ENCODE measurements around the gene STAU1. TPM values are rescaled to one million over a fixed set of nuclear protein-coding genes. Genes with fewer than 3 reads are reported as not detected.
A peak's percentile ranks its signal among the peaks of the same experiment; 100 is the strongest.

Gene STAU1
- total RNA-seq, 1 donor from 2014 or later, result 96.0 TPM

DNA sequence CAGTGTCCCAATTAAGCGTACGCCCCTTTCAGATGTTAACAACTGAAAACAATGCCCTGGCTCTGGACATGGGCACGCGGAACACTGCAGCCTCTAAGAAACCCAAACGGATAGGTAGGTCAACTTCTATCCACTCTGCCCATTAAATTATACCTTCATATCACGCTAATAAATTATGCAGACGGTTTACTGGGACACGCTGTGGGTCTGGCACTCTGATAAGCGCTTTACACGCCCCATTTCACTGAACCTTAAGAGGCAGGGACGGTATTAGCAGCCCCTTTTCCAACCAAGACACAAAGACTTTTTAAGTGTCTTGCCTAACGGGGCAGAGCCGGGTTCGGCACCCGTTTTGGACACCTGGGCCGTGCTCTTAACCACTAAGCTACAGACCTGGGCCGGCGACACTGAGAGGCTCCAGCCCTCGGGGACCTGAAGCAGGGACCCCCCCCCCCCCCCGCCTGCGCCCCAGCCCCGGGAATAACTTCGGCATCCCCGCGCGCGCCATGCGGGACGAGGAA lies 744 bp downstream of the STAU1 start:
- Histone ChIP-seq H3K9me3 (ENCODE audit: low read depth) (no peaks in the 10 kb centered on the region), H3K27me3 (no peaks in the 10 kb centered on the region), H3K27ac (peak overlapping the region; percentile 86), H3K9ac (peak overlapping the region; percentile 84), H3K79me2 (ENCODE audit: low read depth) (peaks cover 57% of the 10 kb centered on the region), H3K4me2 (peak overlapping the region; percentile 93), H3K36me3 (no peaks in the 10 kb centered on the region), H3K4me1 (peaks cover 6% of the 10 kb centered on the region), H4K20me1 (ENCODE audit: low read depth) (peaks cover 53% of the 10 kb centered on the region), H3K4me3 (peak overlapping the region; percentile 96), H2AFZ (replicated peaks) (no peak overlapping the region), H3F3A (ENCODE audit: low read depth) (no peaks in the 10 kb centered on the region)
- Mint-ChIP-seq H3K4me3 (peak overlapping the region; percentile 94), H3K9me3 (no peaks in the 10 kb centered on the region), H3K36me3 (peaks cover 7% of the 10 kb centered on the region), H3K4me1 (peaks cover 23% of the 10 kb centered on the region), H3K27me3 (ENCODE audit: insufficient read depth, low read depth) (no peaks in the 10 kb centered on the region), H3K27ac (peak overlapping the region; percentile 63)
- DNase-seq (ENCODE audit: low spot score), result peak; percentile 70
- TF ChIP-seq EZH2phosphoT487 (IDR thresholded peaks at IDR 0.05) (no peak), EZH2 (IDR thresholded peaks at IDR 0.05) (no peak), CTCF (IDR thresholded peaks at IDR 0.05) (no peak)

GRCh38 chr20:49186535-49187329 lies 1.4 kb downstream of the STAU1 start:
- TF ChIP-seq CTCF (IDR thresholded peaks at IDR 0.05) (no peak), EZH2 (IDR thresholded peaks at IDR 0.05) (no peak), EZH2phosphoT487 (IDR thresholded peaks at IDR 0.05) (no peak)
- no peaks in the 10 kb centered on the region for H3K9me3 ChIP-seq (ENCODE audit: low read depth)
- peaks cover 29% of the 10 kb centered on the region for H3K4me1 Mint-ChIP-seq
- H4K20me1 ChIP-seq (ENCODE audit: low read depth), result peaks cover 60% of the 10 kb centered on the region
- H3K79me2 ChIP-seq (ENCODE audit: low read depth), result peaks cover 64% of the 10 kb centered on the region
- peaks cover 6% of the 10 kb centered on the region for H3K4me1 ChIP-seq
- no peaks in the 10 kb centered on the region for H3K27me3 Mint-ChIP-seq (ENCODE audit: insufficient read depth, low read depth)
- H3F3A ChIP-seq (ENCODE audit: low read depth), result peaks cover 5% of the 10 kb centered on the region
- peak; percentile 49 for DNase-seq (ENCODE audit: low spot score)
- H3K27me3 ChIP-seq, result no peaks in the 10 kb centered on the region
- peak overlapping the region; percentile 93 for H3K4me2 ChIP-seq
- H3K9me3 Mint-ChIP-seq, result no peaks in the 10 kb centered on the region
- H3K36me3 ChIP-seq, result no peaks in the 10 kb centered on the region
- H3K4me3 ChIP-seq, result peak overlapping the region; percentile 96
- H3K4me3 Mint-ChIP-seq, result peak overlapping the region; percentile 94
- H3K9ac ChIP-seq, result peak overlapping the region; percentile 84
- peak overlapping the region; percentile 63 for H3K27ac Mint-ChIP-seq
- H3K27ac ChIP-seq, result no peak overlapping the region
- H3K36me3 Mint-ChIP-seq, result peaks cover 7% of the 10 kb centered on the region
- H2AFZ ChIP-seq (replicated peaks), result no peak overlapping the region

DNA sequence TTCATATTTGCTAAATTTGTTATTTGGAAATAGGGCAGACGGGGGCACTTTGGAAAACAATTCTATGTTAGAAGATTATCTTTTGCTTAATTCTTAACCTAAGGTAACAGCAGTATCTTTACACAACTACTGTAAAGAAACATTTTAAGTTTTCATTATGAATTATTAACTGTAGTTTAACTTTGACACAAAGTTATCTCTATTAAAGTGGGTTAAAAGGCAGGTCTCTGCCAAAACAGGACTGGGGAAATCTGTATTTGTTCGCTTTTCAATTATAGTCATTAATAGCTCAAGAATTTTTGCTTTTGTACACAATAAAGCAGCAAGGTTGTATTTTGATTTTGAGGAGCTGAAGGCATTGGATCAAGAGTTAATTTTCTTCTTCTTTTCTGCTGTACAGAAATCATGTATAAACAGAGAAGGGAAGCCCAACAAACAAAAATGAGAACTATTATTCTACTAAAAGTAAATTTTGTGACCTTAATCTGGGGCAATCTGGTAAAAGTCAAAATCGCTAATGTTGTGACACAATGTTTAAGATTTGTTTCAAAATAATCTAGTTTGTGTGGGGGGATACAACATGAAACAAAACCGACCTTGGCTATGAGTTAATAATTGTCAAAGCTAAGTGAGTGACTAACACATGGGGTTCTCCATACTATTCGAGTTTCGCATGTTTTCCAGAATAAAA lies 2.9 kb downstream of the STAU1 start:
- Histone ChIP-seq H3F3A (ENCODE audit: low read depth) (peaks cover 12% of the 10 kb centered on the region), H3K36me3 (no peaks in the 10 kb centered on the region), H4K20me1 (ENCODE audit: low read depth) (peaks cover 75% of the 10 kb centered on the region), H3K9me3 (ENCODE audit: low read depth) (no peaks in the 10 kb centered on the region), H2AFZ (replicated peaks) (no peak overlapping the region), H3K79me2 (ENCODE audit: low read depth) (peaks cover 79% of the 10 kb centered on the region), H3K4me2 (no peak overlapping the region), H3K27me3 (no peaks in the 10 kb centered on the region), H3K4me1 (peaks cover 6% of the 10 kb centered on the region), H3K9ac (no peak overlapping the region), H3K27ac (no peak overlapping the region), H3K4me3 (no peak overlapping the region)
- Mint-ChIP-seq H3K4me3 (no peak overlapping the region), H3K4me1 (peaks cover 38% of the 10 kb centered on the region), H3K9me3 (no peaks in the 10 kb centered on the region), H3K36me3 (peaks cover 7% of the 10 kb centered on the region), H3K27ac (no peak overlapping the region), H3K27me3 (ENCODE audit: insufficient read depth, low read depth) (no peaks in the 10 kb centered on the region)
- TF ChIP-seq CTCF (IDR thresholded peaks at IDR 0.05), result no peak
- TF ChIP-seq EZH2phosphoT487 (IDR thresholded peaks at IDR 0.05), result no peak
- TF ChIP-seq EZH2 (IDR thresholded peaks at IDR 0.05), result no peak
- DNase-seq (ENCODE audit: low spot score), result no peak

Data from neural progenitor cell (in vitro differentiated cells).